ENCODE results near the gene DENND2D. TPM values are rescaled to one million over a fixed set of nuclear protein-coding genes. Genes with fewer than 3 reads are reported as not detected.

Gene DENND2D
- total and polyA plus RNA-seq, 2 donors (not counting 3 experiments of a cell fraction or from before 2014, with no cell fraction given), result 0.41 to 1.00 TPM

- no peak overlapping the region for H3K4me3 ChIP-seq (replicated peaks in 1 of 3; ENCODE audit: insufficient read depth in 1 of 3, low read depth in 1 of 3, low read length in 3 of 3)
- H2AFZ ChIP-seq (ENCODE audit: low read depth, low read length), result no peak overlapping the region
- H3K9ac ChIP-seq (replicated peaks; ENCODE audit: extremely low read depth, insufficient read depth, low read length), result no peak overlapping the region
- no peaks in the 10 kb centered on the region for H3K79me2 ChIP-seq (ENCODE audit: control insufficient read depth, insufficient read depth, low read length)
- H3K9me3 ChIP-seq (replicated peaks; ENCODE audit: control insufficient read depth, insufficient read depth, low read length), result no peaks in the 10 kb centered on the region
- no peak for TF ChIP-seq EZH2 (IDR thresholded peaks at IDR 0.05; ENCODE audit: borderline replicate concordance, low read depth, low read length, severe bottlenecking)
- TF ChIP-seq JUN (IDR thresholded peaks at IDR 0.05; ENCODE audit: borderline replicate concordance, insufficient read depth, insufficient read length, low read depth), result no peak
- TF ChIP-seq, protein P1, sequence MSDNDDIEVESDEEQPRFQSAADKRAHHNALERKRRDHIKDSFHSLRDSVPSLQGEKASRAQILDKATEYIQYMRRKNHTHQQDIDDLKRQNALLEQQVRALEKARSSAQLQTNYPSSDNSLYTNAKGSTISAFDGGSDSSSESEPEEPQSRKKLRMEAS (IDR thresholded peaks at IDR 0.05; ENCODE audit: insufficient read depth, insufficient read length), result no peak
- TF ChIP-seq FOS (IDR thresholded peaks at IDR 0.05; ENCODE audit: borderline replicate concordance, insufficient read depth, low read length), result no peak
- TF ChIP-seq CTCF (IDR thresholded peaks at IDR 0.05; ENCODE audit: extremely low read depth in 1 of 2, insufficient read depth in 1 of 2, low read depth in 1 of 2, low read length in 2 of 2), result no peak
- TF ChIP-seq MYC (IDR thresholded peaks at IDR 0.05; ENCODE audit: low read depth, low read length), result no peak
- no peak for TF ChIP-seq POLR2A (IDR thresholded peaks at IDR 0.05; ENCODE audit: low read depth, low read length)
- no peak for TF ChIP-seq GATA2 (IDR thresholded peaks at IDR 0.05; ENCODE audit: insufficient read depth, insufficient read length, low read depth, low read length)
- no peak for TF ChIP-seq POLR2AphosphoS5 (IDR thresholded peaks at IDR 0.05; ENCODE audit: insufficient read depth, low read depth, low read length)
- no peak overlapping the region for H3K4me2 ChIP-seq (ENCODE audit: insufficient read depth, low read length)
- H3K4me1 ChIP-seq (ENCODE audit: control insufficient read depth, extremely low read depth, insufficient read depth, low read length), result peaks cover 3% of the 10 kb centered on the region
- dilution Hi-C loops (cut with MboI; ENCODE audit: extremely low pct_ligation_motif_present, low sequenced_read_pairs) (no loop called here), intact Hi-C loops (cut with micrococcal nuclease) (no loop called here)
- DNase-seq (ENCODE audit: low read depth, low spot score) (no peak), FAIRE-seq (no peak)
- ChIA-PET POLR2A (no interaction called here), CTCF (no interaction called here)
- no peaks in the 10 kb centered on the region for H3K27me3 ChIP-seq (ENCODE audit: control insufficient read depth in 2 of 2, insufficient read depth in 2 of 2, low read length in 2 of 2)
- H3K36me3 ChIP-seq (ENCODE audit: control insufficient read depth in 2 of 2, extremely low read depth in 1 of 2, insufficient read depth in 2 of 2, low read length in 2 of 2), result peaks cover 2 to 7% of the 10 kb centered on the region in 2 experiments
- no TSS peak for BruUV-seq (replicated peaks)
- no peaks in the 10 kb centered on the region for H4K20me1 ChIP-seq (replicated peaks; ENCODE audit: control insufficient read depth, extremely low read depth, insufficient read depth, low read length)
- no peaks in the 10 kb centered on the region for H3K9me1 ChIP-seq (replicated peaks; ENCODE audit: control insufficient read depth, extremely low read depth, insufficient read depth, low read length)
- no peak overlapping the region for H3K27ac ChIP-seq (ENCODE audit: insufficient read depth, low read depth, low read length)
Measured at GRCh38 chr1:111176678-111177077, 23.8 kb downstream of the DENND2D start.

Data from endothelial cell of umbilical vein (primary cell).